Activated CD8-positive, alpha-beta memory T cell treated with anti-CD3 and anti-CD28 coated beads for 48 hours (primary cell): ENCODE results near the gene PIEZO2.
"Not testable (repeated sequence)": the region's sequence is repeated elsewhere in the genome, so short reads cannot be mapped to it uniquely, and the experiment has no call there.

Experiments
- DNase-seq, 3 experiments: peaks; one replicate each; pipeline ENCODE4 v3.0.0-alpha.2; 2020; ENCODE audit warnings: low read depth in 2 of 3, low spot score in 2 of 3

PIEZO2 gene

GRCh38 chr18:11149441-11150270 lies at the start of gene PIEZO2:
TSS of gene PIEZO2 (minus strand) at chr18:11149569. CDS start at chr18:11148588, 981 bp downstream.
- no peak for DNase-seq

- DNase-seq: no peak
Observed at GRCh38 chr18:11183637-11184036, 34.3 kb upstream of the PIEZO2 start.

GRCh38 chr18:11181629-11182028 lies 32.3 kb upstream of the PIEZO2 start:
- not testable (repeated sequence) for DNase-seq

DNA sequence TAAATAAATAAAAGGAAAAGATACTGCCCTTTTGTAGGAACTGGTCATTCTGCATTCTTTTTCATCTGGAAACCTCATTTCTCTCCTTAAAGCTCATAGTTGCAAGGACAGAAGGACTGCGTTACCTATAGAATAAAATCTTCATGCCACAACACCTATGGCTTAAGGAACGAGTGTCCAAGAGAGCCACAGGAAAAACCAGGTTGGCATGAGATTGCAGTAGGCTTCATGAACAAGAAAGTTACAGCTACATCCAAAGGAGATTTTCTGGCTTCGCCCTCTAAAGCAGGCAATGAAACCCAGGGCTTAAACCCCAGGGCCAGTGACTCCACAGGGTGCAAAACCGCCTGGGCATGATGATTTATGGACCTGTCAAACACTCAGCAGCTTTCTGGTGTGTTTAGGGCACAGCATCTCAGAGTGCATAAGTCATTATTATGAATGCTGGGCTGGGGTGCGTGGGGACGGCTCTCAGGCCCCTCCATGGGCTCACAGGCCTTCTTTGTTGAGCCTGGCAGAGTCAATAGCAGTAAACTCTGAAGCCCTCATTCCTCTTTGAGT lies 30.7 kb upstream of the PIEZO2 start:
- DNase-seq: no peak

GRCh38 chr18:11178951-11179549 lies 29.7 kb upstream of the PIEZO2 start:
- no peak for DNase-seq

DNA sequence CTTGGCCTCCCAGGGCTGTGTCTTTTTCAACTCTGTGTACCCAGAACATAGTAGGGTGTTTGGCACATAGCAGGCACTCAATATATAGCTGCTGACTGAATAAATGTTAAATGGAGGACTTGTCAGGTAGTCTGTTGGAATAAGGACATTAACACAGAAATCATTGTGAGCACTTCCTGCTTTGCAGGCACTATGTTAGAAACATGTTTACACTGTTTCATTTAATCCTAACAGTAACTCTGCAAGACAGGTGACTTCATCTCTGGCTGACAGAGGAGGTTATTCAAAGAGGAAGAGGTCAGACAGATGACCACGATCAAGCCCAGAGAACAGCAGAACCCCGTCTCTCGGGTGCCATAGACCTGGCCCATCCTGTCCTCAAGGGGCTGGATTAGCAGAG lies 28.0 kb upstream of the PIEZO2 start:
- DNase-seq: no peak

GRCh38 chr18:11176481-11176881 lies 27.1 kb upstream of the PIEZO2 start:
- DNase-seq: no peak

DNA sequence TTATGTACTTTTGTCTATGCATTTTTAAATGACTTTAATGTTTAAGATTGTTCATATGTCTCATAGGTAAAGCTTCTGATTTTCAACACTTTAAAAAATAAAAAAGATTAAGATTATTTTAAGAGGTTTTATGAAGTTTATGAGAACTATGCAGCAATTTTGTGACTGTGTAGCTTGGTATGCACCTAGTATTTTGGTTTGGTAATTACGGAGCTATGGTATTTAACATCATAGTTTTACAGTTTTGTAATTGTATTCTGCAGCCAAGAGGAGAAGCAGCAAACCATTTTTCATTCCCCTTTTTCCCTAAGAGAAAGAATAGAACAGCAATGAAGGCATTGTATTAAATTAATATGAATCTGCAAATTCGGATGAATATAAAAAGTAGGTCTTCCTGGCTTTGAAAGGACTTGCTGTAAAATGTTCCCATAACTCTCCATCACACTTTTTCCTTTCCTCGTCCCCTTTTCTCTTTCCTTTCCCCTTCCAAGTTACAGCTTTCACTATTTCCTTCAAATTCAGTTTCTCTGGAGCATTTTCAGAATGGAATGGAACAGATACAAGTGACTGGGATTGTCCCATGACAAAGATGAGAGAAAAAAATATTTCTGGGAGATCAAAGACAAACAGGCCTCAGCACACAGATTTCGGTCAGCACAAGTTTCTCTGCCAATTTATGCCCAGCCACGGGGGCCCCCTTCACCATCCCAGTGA lies 26.1 kb upstream of the PIEZO2 start:
- no peak for DNase-seq

DNA sequence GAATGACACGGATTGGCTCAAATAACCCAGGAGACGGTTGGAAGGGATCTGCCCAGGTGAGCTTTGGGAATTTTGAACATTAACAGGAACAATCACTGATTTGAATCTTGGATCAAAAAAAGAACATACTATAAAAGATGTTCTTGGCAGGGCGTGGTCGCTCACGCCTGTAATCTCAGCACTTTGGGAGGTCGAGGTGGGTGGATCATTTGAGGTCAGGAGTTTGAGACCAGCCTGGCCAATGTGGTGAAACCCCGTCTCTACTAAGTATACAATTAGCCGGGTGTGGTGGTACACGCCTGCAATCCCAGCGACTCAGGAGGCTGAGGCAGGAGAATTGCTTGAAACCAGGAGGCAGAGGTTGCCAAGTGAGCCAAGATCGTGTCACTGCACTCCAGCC lies 24.8 kb upstream of the PIEZO2 start:
- DNase-seq: not testable (repeated sequence)

GRCh38 chr18:11167778-11168177 lies 18.4 kb upstream of the PIEZO2 start:
- no peak for DNase-seq

- no peak for DNase-seq
Observed at GRCh38 chr18:11165952-11166351, 16.6 kb upstream of the PIEZO2 start.

DNA sequence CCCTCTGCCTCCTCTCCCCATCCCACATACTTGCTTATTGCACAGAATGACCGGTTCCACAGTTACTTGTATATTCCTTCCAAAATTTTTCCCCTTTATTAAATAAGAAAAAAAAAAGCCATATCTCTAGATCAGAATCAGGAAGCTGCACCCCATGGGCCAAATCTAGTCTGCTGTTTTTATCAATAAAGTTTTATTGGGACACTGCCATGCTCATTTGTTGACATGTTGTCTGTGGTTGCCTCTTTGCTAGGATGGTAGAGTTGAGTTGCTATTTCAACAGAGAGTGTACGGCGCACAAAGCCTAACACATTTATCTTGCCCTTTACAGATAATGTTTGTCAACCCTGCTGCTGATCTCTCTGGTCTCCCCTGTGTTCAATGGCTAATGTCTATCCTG lies 15.8 kb upstream of the PIEZO2 start:
- no peak for DNase-seq

- DNase-seq: no peak
Observed at GRCh38 chr18:11163665-11164064, 14.3 kb upstream of the PIEZO2 start.

GRCh38 chr18:11162889-11163288 lies 13.5 kb upstream of the PIEZO2 start:
- DNase-seq: no peak

DNA sequence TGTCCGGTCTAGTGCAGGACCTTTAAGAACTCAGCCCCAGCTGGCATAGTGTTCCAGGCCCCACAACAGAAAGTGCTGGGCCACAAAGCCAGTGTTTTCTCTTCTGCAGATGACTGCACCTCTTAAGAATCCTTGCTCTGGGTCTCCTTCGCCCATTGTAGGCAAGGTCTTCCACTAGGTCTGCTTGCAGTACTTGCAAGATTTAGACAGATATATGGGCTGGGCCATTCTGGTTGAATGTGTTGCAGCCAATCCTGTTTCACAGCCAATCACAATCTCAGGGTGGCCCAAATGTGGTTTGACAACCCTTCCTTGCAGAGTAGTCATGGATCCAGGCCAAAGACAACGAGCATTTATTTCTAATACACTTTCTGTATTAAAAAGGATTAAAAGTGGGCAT lies 13.1 kb upstream of the PIEZO2 start:
- DNase-seq: no peak

DNA sequence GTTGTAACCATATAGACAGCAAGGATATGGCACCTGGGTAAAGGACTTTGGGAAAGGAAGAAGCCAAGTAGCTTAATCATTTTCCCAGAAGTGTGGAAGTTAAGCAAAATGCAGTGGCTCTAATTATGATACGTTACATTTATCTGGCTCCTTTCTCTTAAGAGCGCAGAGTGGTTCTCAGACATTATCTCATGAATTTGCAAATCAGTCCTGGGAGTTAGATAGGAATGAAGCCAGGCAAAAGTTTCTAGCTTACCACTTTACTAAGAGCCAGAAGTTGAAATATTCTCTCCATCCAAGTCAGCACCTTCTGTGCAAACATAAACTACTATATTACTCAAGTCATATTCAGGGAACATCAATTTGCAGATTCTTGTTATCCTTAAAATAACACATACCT lies 10.9 kb upstream of the PIEZO2 start:
- no peak for DNase-seq

GRCh38 chr18:11159844-11160243 lies 10.5 kb upstream of the PIEZO2 start:
- no peak for DNase-seq

DNA sequence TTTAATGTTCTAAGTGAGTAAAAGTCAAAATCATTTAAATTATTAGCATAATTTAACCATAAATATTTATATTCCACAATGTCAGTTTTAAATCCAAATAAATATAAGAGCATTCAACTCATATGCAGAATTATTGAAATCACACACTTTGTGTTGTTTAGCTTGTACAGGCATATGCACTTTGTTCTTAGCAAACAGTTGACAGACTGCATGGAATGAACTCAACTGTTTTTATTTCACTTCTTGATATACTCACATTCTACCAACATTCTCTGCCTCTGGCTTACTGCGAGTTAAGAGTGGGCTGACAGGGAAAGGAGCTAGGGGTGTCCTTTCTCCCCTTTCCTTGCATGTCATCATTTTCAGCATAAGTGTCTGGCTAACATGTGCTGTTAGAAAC lies 7.6 kb upstream of the PIEZO2 start:
- DNase-seq: no peak

- DNase-seq: no peak
Observed at GRCh38 chr18:11155034-11155759, 5.8 kb upstream of the PIEZO2 start.

GRCh38 chr18:11154368-11154989 lies 5.1 kb upstream of the PIEZO2 start:
- no peak for DNase-seq

GRCh38 chr18:11153097-11153496 lies 3.7 kb upstream of the PIEZO2 start:
- DNase-seq: no peak
